H1 (cell line): ENCODE measurements around the gene GATA1. TPM values are rescaled to one million over a fixed set of nuclear protein-coding genes. Genes with fewer than 3 reads are reported as not detected.
A peak's percentile ranks its signal among the peaks of the same experiment; 100 is the strongest.

Experiments
- CTCF ChIA-PET: fragments of 300-600 bp; sonication (Branson Sonifier 250); formaldehyde crosslinking; loops from one replicate; lab custom pipeline; 2021; ENCODE audit not compliant: partially characterized antibody; lab: Charles Lee
- POLR2A ChIA-PET: fragments of 300-600 bp; sonication (Branson Sonifier 250); formaldehyde crosslinking; loops from one replicate; lab custom pipeline; 2021; ENCODE audit warnings: inconsistent platforms; ENCODE audit not compliant: partially characterized antibody; lab: Charles Lee
- DNase-seq, 2 experiments: peaks; one replicate each; pipeline versions ENCODE4 v3.0.0 to v3.0.0-alpha.2; 2010 to 2022; ENCODE audit warnings: low spot score in 2 of 2, low read depth in 1 of 2, mixed read lengths in 1 of 2
- FAIRE-seq: peaks from 2 replicates; lab custom pipeline; 2011; peaks lifted over from hg19 to GRCh38; lab: Jason Lieb, UNC
- H2AFZ ChIP-seq: 2 replicates; pipeline ENCODE4 v1.8.1; 2012; ENCODE audit warnings: low read length, inconsistent platforms
- H2AK5ac ChIP-seq: 2 replicates; pipeline ENCODE4 v1.6.1; 2013; ENCODE audit warnings: low read depth, low read length
- H2BK120ac ChIP-seq: replicated peaks from 2 replicates; pipeline ENCODE3; 2013; ENCODE audit warnings: low read depth, low read length, inconsistent platforms
- H2BK12ac ChIP-seq: 2 replicates; pipeline ENCODE4 v1.6.1; 2013; ENCODE audit warnings: low read depth, low read length
- H2BK15ac ChIP-seq: 2 replicates; pipeline ENCODE4 v1.6.1; 2013; ENCODE audit warnings: low read length
- H2BK20ac ChIP-seq: 2 replicates; pipeline ENCODE4 v1.6.1; 2013; ENCODE audit warnings: low read length
- H2BK5ac ChIP-seq: 2 replicates; pipeline ENCODE4 v1.6.1; 2013; ENCODE audit warnings: low read depth, low read length
- H3K14ac ChIP-seq: 2 replicates; pipeline ENCODE4 v1.6.1; 2013; ENCODE audit warnings: inconsistent platforms; ENCODE audit not compliant: insufficient read length
- H3K18ac ChIP-seq: 2 replicates; pipeline ENCODE4 v1.6.1; 2013; ENCODE audit warnings: low read length; ENCODE audit errors: extremely low read depth
- H3K23ac ChIP-seq: 2 replicates; pipeline ENCODE4 v1.6.1; 2013; ENCODE audit warnings: inconsistent platforms; ENCODE audit not compliant: insufficient read length
- H3K23me2 ChIP-seq: 2 replicates; pipeline ENCODE4 v1.6.1; 2013; ENCODE audit warnings: low read depth, low read length
- H3K27ac ChIP-seq: 2 replicates; pipeline ENCODE4 v1.6.1; 2011; ENCODE audit warnings: low read depth, low read length, inconsistent platforms
- H3K27me3 ChIP-seq, 4 experiments: replicated peaks in 1 of 4; 1 replicate in 1 of 4; 2 replicates in 3 of 4; pipeline versions ENCODE4 v1.6.1 to v1.8.1; 2011 to 2013; ENCODE audit warnings: low read length in 3 of 4, mild to moderate bottlenecking in 3 of 4, inconsistent platforms in 2 of 4, mixed read lengths in 2 of 4, moderate library complexity in 1 of 4; ENCODE audit not compliant: control insufficient read depth in 3 of 4, insufficient read depth in 3 of 4; ENCODE audit errors: extremely low read depth in 1 of 4
- H3K36me3 ChIP-seq, 4 experiments: 2 replicates each; pipeline versions ENCODE4 v1.6.1 to v1.8.1; 2011 to 2013; ENCODE audit warnings: mild to moderate bottlenecking in 4 of 4, low read length in 3 of 4, moderate library complexity in 2 of 4, control low read depth in 1 of 4, inconsistent platforms in 1 of 4; ENCODE audit not compliant: insufficient read depth in 4 of 4, control insufficient read depth in 2 of 4
- H3K4ac ChIP-seq: replicated peaks from 2 replicates; pipeline ENCODE3; 2013; ENCODE audit warnings: low read length, low read depth, mixed read lengths, inconsistent platforms; ENCODE audit not compliant: insufficient read length
- H3K4me1 ChIP-seq, 4 experiments: replicated peaks in 1 of 4; 1 replicate in 1 of 4; 2 replicates in 3 of 4; pipeline versions ENCODE4 v1.6.1 to v1.8.1; 2011 to 2013; ENCODE audit warnings: low read length in 3 of 4, inconsistent platforms in 2 of 4, mixed read lengths in 1 of 4; ENCODE audit not compliant: insufficient read depth in 4 of 4, control insufficient read depth in 3 of 4
- H3K4me2 ChIP-seq, 2 experiments: 2 replicates each; pipeline versions ENCODE4 v1.6.1 to v1.8.1; 2011 to 2013; ENCODE audit warnings: low read depth in 2 of 2, low read length in 2 of 2, control low read depth in 1 of 2, inconsistent platforms in 1 of 2, mild to moderate bottlenecking in 1 of 2; ENCODE audit not compliant: insufficient read depth in 1 of 2
- H3K4me3 ChIP-seq, 4 experiments: fragments of 200-600, 300-600 bp in 1 of 4; sonication (generic), shearing (Covaris generic), sonication (Bioruptor Twin) in 1 of 4; 2 replicates each; pipeline versions ENCODE4 v1.5.1 to v1.8.1; 2011 to 2016; ENCODE audit warnings: low read length in 4 of 4, low read depth in 3 of 4, control low read depth in 2 of 4, inconsistent platforms in 2 of 4, mild to moderate bottlenecking in 2 of 4, mixed read lengths in 1 of 4, moderate library complexity in 1 of 4; ENCODE audit not compliant: insufficient read depth in 2 of 4; ENCODE audit errors: extremely low read depth in 1 of 4
- H3K56ac ChIP-seq: replicated peaks from 2 replicates; pipeline ENCODE3; 2013; ENCODE audit warnings: low read depth, mild to moderate bottlenecking, mixed read lengths, low read length, inconsistent platforms; ENCODE audit not compliant: insufficient read length
- H3K79me1 ChIP-seq: 2 replicates; pipeline ENCODE4 v1.6.1; 2013; ENCODE audit warnings: low read depth, low read length, control low read depth
- H3K79me2 ChIP-seq, 2 experiments: 2 replicates each; pipeline versions ENCODE4 v1.6.1 to v1.8.1; 2012 to 2013; ENCODE audit warnings: low read length in 2 of 2, mild to moderate bottlenecking in 2 of 2, inconsistent platforms in 1 of 2; ENCODE audit not compliant: insufficient read depth in 2 of 2, control insufficient read depth in 1 of 2
- H3K9ac ChIP-seq, 4 experiments: replicated peaks in 1 of 4; 1 replicate in 1 of 4; 2 replicates in 3 of 4; pipeline versions ENCODE4 v1.6.1 to v1.8.1; 2011 to 2013; ENCODE audit warnings: low read depth in 3 of 4, low read length in 3 of 4, control low read depth in 2 of 4, mild to moderate bottlenecking in 2 of 4, moderate library complexity in 2 of 4, inconsistent platforms in 1 of 4; ENCODE audit errors: extremely low read depth in 1 of 4
- H3K9me3 ChIP-seq, 2 experiments: 2 replicates each; pipeline versions ENCODE4 v1.6.1 to v1.8.1; 2012 to 2013; ENCODE audit warnings: mild to moderate bottlenecking in 2 of 2, moderate library complexity in 2 of 2, control low read depth in 1 of 2, inconsistent platforms in 1 of 2, low read depth in 1 of 2, low read length in 1 of 2, mixed read lengths in 1 of 2; ENCODE audit not compliant: insufficient read depth in 2 of 2
- H4K20me1 ChIP-seq, 2 experiments: replicated peaks in 1 of 2; 2 replicates each; pipeline versions ENCODE3 to v1.8.1; 2011 to 2013; ENCODE audit warnings: inconsistent platforms in 2 of 2, low read length in 2 of 2, mild to moderate bottlenecking in 1 of 2; ENCODE audit not compliant: insufficient read depth in 2 of 2, control insufficient read depth in 1 of 2
- H4K5ac ChIP-seq: 2 replicates; pipeline ENCODE4 v1.6.1; 2013; ENCODE audit warnings: low read length, low read depth, mixed read lengths, inconsistent platforms; ENCODE audit not compliant: insufficient read length
- H4K8ac ChIP-seq: 2 replicates; pipeline ENCODE4 v1.8.0; 2013; ENCODE audit warnings: mild to moderate bottlenecking, moderate library complexity, low read length, inconsistent platforms; ENCODE audit not compliant: insufficient read depth; ENCODE audit errors: extremely low read depth
- H4K91ac ChIP-seq: replicated peaks from 2 replicates; pipeline ENCODE3; 2013; ENCODE audit warnings: low read length, mixed read lengths, inconsistent platforms; ENCODE audit not compliant: insufficient read length
- SIX5 ChIP-seq: IDR thresholded peaks from 2 replicates; pipeline ENCODE4 v1.6.1; 2011; ENCODE audit warnings: mild to moderate bottlenecking, low read depth, low read length
- SP4 ChIP-seq: IDR thresholded peaks from 2 replicates; pipeline ENCODE4 v1.6.1; 2012; ENCODE audit warnings: low read length, inconsistent platforms
- SUZ12 ChIP-seq: fragments of 200-600 bp; sonication (generic); IDR thresholded peaks from 2 replicates; pipeline ENCODE4 v1.6.1; 2012; ENCODE audit warnings: mild to moderate bottlenecking, inconsistent platforms, low read length, moderate library complexity, mixed read lengths
- USF2 ChIP-seq: IDR thresholded peaks from 2 replicates; pipeline ENCODE4 v1.6.1; 2011; ENCODE audit warnings: low read length, improper control_type of control experiment
- WGBS, 2 experiments: shearing (Covaris generic) in 1 of 2; methylation state at CpG; one replicate each; pipeline versions ENCODE4 v1.1.6 to v1.1.7; 2013 to 2015; ENCODE audit warnings: low lambda C conversion rate in 2 of 2, mixed read lengths in 2 of 2, inconsistent platforms in 1 of 2, low coverage in 1 of 2, missing lambda C conversion rate in 1 of 2; ENCODE audit not compliant: insufficient replicate concordance in 2 of 2, insufficient coverage in 1 of 2, insufficient read length in 1 of 2; ENCODE audit errors: extremely low coverage in 1 of 2, missing lambda C conversion rate in 1 of 2; 5-methylcytosine and 5-hydroxymethylcytosine counted together
- polyA plus RNA-seq, 7 experiments: library from polyadenylated mRNA; depleted of rRNA in 3 of 7; stranded (reverse) in 5 of 7; unstranded in 2 of 7; fragments of >200 nt in 5 of 7; fragments of 200-250 nt in 2 of 7; gene quantifications; 1 replicate in 5 of 7; 2 replicates in 1 of 7; 4 replicates in 1 of 7; pipeline versions ENCODE4 v1.2.1 to v1.2.3, GENCODE V29; 2011 to 2013; ENCODE audit warnings: missing spikeins in 2 of 7, mixed read lengths in 2 of 7
- total RNA-seq: library from RNA; stranded (reverse); fragmentation: NEBNext Ultra II Directional; extraction: Animal tissue kit (Norgen Biotek cat#: 25700); gene quantifications from 2 replicates; pipeline ENCODE4 v1.2.1, GENCODE V29; 2021

Gene GATA1
- total and polyA plus RNA-seq, 2 of the 8 experiments (the other 6 are each of a cell fraction or from before 2014, with no cell fraction given) = 0.05 TPM; not detected in 1

GRCh38 chrX:48827654-48827968 is 41.2 kb downstream of the GATA1 start:
- H2AK5ac ChIP-seq = no peak overlapping the region
- no peak overlapping the region for H3K27ac ChIP-seq
- H3K27me3 ChIP-seq = peaks cover 6 to 32% (median 22%) of the 10 kb centered on the region in 4 experiments
- no peak overlapping the region for H4K5ac ChIP-seq
- H3K4me1 ChIP-seq = peaks cover 0 to 3% (median 0%) of the 10 kb centered on the region in 4 experiments; a peak in 2 of 7 replicates
- no peak overlapping the region for H2BK20ac ChIP-seq
- H3K56ac ChIP-seq = no peak overlapping the region
- DNase-seq (no peak), FAIRE-seq (no peak)
- H2AFZ ChIP-seq = no peak overlapping the region; the same call in 1 of the 2 replicates
- H3K9ac ChIP-seq = no peak overlapping the region
- H3K9me3 ChIP-seq = no peaks in the 10 kb centered on the region; a peak in 1 of 4 replicates
- H3K79me1 ChIP-seq = no peaks in the 10 kb centered on the region
- H2BK15ac ChIP-seq = no peak overlapping the region
- H3K4me2 ChIP-seq = peak overlapping the region; percentile 58 to 64
- H3K14ac ChIP-seq = no peak overlapping the region
- no peak overlapping the region for H4K8ac ChIP-seq
- no peak overlapping the region for H2BK5ac ChIP-seq
- 35% methylated on average over 3 of the region's 4 CpGs; no CpG with 5 or more reads in 1 of the 2 experiments for WGBS, 2 experiments
- CTCF ChIA-PET = interaction anchor here (1.3 kb wide), 1 partner anchor 9 kb away, joined by 4 read pairs; no protein-coding TSS in a partner anchor
- H4K91ac ChIP-seq = no peak overlapping the region
- peak overlapping the region; percentile 14 to 54 (median 18); a peak in 6 of 8 replicates for H3K4me3 ChIP-seq
- POLR2A ChIA-PET = interaction anchor here (0.9 to 1.8 kb wide), 6 partner anchors 12 to 110 kb away, joined by 3 to 8 read pairs (median 3); partner anchors contain the start of gene SLC35A2
- TF ChIP-seq SP4 (no peak), USF2 (no peak), SUZ12 (no peak), SIX5 (no peak)
- TF ChIP-seq, all 59 proteins: peak for 0
- no peaks in the 10 kb centered on the region for H4K20me1 ChIP-seq
- H3K4ac ChIP-seq = no peak overlapping the region
- no peak overlapping the region for H3K23ac ChIP-seq
- H2BK120ac ChIP-seq = no peak overlapping the region
- no peak overlapping the region for H2BK12ac ChIP-seq
- H3K18ac ChIP-seq = no peak overlapping the region; the same call in 1 of the 2 replicates
- H3K23me2 ChIP-seq = peaks cover 6% of the 10 kb centered on the region; the same call in 1 of the 2 replicates
- H3K36me3 ChIP-seq = peaks cover 0 to 13% (median 2%) of the 10 kb centered on the region in 4 experiments; a peak in 3 of 8 replicates
- no peaks in the 10 kb centered on the region for H3K79me2 ChIP-seq
